ENCODE measurements around the gene PKP1.

DNA sequence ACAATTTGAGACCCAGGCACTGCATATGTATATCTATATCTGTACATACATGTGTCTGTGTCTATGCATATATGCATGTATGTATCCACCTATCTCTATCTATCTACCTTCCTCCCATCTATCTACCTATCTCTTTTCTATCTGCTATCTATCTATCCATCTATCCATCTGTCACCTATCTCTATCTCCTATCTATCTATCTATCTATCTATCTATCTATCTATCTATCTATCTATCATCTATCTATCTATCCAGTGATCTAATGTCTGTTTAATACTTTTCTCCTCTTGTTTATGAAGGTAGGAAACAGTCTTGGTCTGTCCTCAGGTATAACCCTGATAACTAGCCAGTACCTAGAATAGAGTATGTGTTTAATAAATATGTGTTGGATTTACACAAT lies 68.3 kb downstream of the PKP1 start:
- no peak for TF ChIP-seq POLR2A (IDR thresholded peaks at IDR 0.05; ENCODE audit: low read length)
- no peak for TF ChIP-seq GATA1 (IDR thresholded peaks at IDR 0.05; ENCODE audit: low read depth, low read length)

Data from erythroblast (primary cell).